Esophagus muscularis mucosa (tissue), 4 donors: ENCODE results near the gene ABCF2. TPM values are rescaled to one million over a fixed set of nuclear protein-coding genes. Genes with fewer than 3 reads are reported as not detected.

Experiments used
- DNase-seq: peaks from one replicate; pipeline ENCODE4 v3.0.0-alpha.2; 2017; ENCODE audit errors: extremely low spot score
- H3K27ac ChIP-seq, 4 donors: fragments of 200-600 bp; sonication (generic); replicated peaks in 1 of 4; 1 replicate in 3 of 4; 2 replicates in 1 of 4; pipeline ENCODE4 v1.5.1; 2016 to 2019; ENCODE audit warnings: mild to moderate bottlenecking in 1 of 4
- H3K27me3 ChIP-seq, 4 donors: fragments of 200-600 bp; sonication (generic); one replicate each; pipeline versions ENCODE4 v1.5.1 to v1.6.0; 2016 to 2019
- H3K36me3 ChIP-seq, 4 donors: fragments of 200-600 bp; sonication (generic); one replicate each; pipeline ENCODE4 v1.5.1; 2016 to 2019
- H3K4me1 ChIP-seq, 4 donors: fragments of 200-600 bp; sonication (generic); one replicate each; pipeline ENCODE4 v1.5.1; 2016 to 2019
- H3K4me3 ChIP-seq, 4 donors: fragments of 200-600 bp; sonication (generic); 1 replicate in 2 of 4; 2 replicates in 2 of 4; pipeline ENCODE4 v1.5.1; 2016 to 2019; ENCODE audit warnings: mild to moderate bottlenecking in 4 of 4, moderate library complexity in 1 of 4
- H3K9me3 ChIP-seq, 4 donors: fragments of 200-600 bp; sonication (generic); 1 replicate in 3 of 4; 2 replicates in 1 of 4; pipeline ENCODE4 v1.5.1; 2016 to 2019
- CTCF ChIP-seq, 3 experiments: fragments of 200-600 bp in 2 of 3; fragments of 450-650 bp in 1 of 3; sonication (generic) in 2 of 3; IDR thresholded peaks; one replicate each; pipeline ENCODE4 v1.5.1; 2017 to 2019; ENCODE audit warnings: antibody characterized with exemption in 3 of 3, mild to moderate bottlenecking in 2 of 3, moderate library complexity in 1 of 3
- EP300 ChIP-seq: sonication (generic); formaldehyde crosslinking; IDR thresholded peaks from one replicate; pipeline ENCODE4 v1.6.1; 2017; ENCODE audit warnings: antibody characterized with exemption
- POLR2A ChIP-seq: fragments of 450-650 bp; IDR thresholded peaks from one replicate; pipeline ENCODE4 v1.6.1; 2017; ENCODE audit warnings: antibody characterized with exemption, moderate library complexity, mild to moderate bottlenecking, low read depth
- POLR2AphosphoS5 ChIP-seq, 2 donors: sonication (generic); formaldehyde crosslinking; IDR thresholded peaks; one replicate each; pipeline ENCODE4 v1.6.1; 2017; ENCODE audit warnings: antibody characterized with exemption in 2 of 2
- WGBS: methylation state at CpG from one replicate; pipeline ENCODE4 v1.1.5; 2018; 5-methylcytosine and 5-hydroxymethylcytosine counted together
- intact Hi-C: fragments of 100-400 bp; cut with DNase I; formaldehyde crosslinking; loops from one replicate; pipeline ENCODE4 v1.15.1; 2023
- total RNA-seq, 4 donors: library from RNA; depleted of rRNA; stranded (reverse); fragments of >200 nt; gene quantifications; one replicate each; pipeline versions ENCODE4 v1.1.0 to v1.2.1, GENCODE V29; 2016

Gene ABCF2
- total RNA-seq, 4 donors from 2014 or later = 33.8 to 53.2 (median 39.0) TPM

- Histone ChIP-seq H3K27ac (no peak overlapping the region), H3K27me3 (peaks cover 0 to 73% (median 5%) of the 10 kb centered on the region in 4 donors), H3K4me3 (no peak overlapping the region), H3K36me3 (peaks cover 0 to 5% (median 0%) of the 10 kb centered on the region in 4 donors), H3K4me1 (peaks cover 0 to 14% (median 2%) of the 10 kb centered on the region in 4 donors), H3K9me3 (peaks cover 0 to 4% (median 0%) of the 10 kb centered on the region in 4 donors)
- DNase-seq = no peak
- intact Hi-C loops = no loop called here
- WGBS = 81% methylated on average over 11 of the region's 23 CpGs
- TF ChIP-seq EP300 (no peak), POLR2A (no peak), POLR2AphosphoS5 (IDR thresholded peaks at IDR 0.05) (no peak), CTCF (IDR thresholded peaks at IDR 0.05) (no peak)
These were observed 51.2 kb downstream of the ABCF2 start for GRCh38 chr7:151175793-151176311.

GRCh38 chr7:151175047-151175792 is 51.8 kb downstream of the ABCF2 start:
- Histone ChIP-seq H3K4me3 (no peak overlapping the region), H3K27ac (no peak overlapping the region), H3K9me3 (peaks cover 0 to 4% (median 0%) of the 10 kb centered on the region in 4 donors), H3K27me3 (peaks cover 0 to 72% (median 5%) of the 10 kb centered on the region in 4 donors), H3K4me1 (peaks cover 0 to 14% (median 2%) of the 10 kb centered on the region in 4 donors), H3K36me3 (no peaks in the 10 kb centered on the region)
- 74% methylated on average over 16 of the region's 16 CpGs for WGBS
- DNase-seq = no peak
- TF ChIP-seq CTCF (IDR thresholded peaks at IDR 0.05) = no peak
- no peak for TF ChIP-seq POLR2A
- no peak for TF ChIP-seq EP300
- no peak for TF ChIP-seq POLR2AphosphoS5 (IDR thresholded peaks at IDR 0.05)
- intact Hi-C loops = no loop called here

- TF ChIP-seq POLR2AphosphoS5 (IDR thresholded peaks at IDR 0.05) (no peak), CTCF (IDR thresholded peaks at IDR 0.05) (no peak), EP300 (no peak), POLR2A (no peak)
- no peak overlapping the region for H3K4me3 ChIP-seq
- intact Hi-C loops = loop anchor here (5.0 kb wide), 1 partner anchor 128 kb away; no protein-coding TSS in a partner anchor
- no peaks in the 10 kb centered on the region for H3K36me3 ChIP-seq
- H3K27ac ChIP-seq = no peak overlapping the region
- H3K4me1 ChIP-seq = peaks cover 0 to 14% (median 2%) of the 10 kb centered on the region in 4 donors
- 35% methylated on average over 10 of the region's 77 CpGs for WGBS
- H3K9me3 ChIP-seq = peaks cover 0 to 4% (median 0%) of the 10 kb centered on the region in 4 donors
- no peak for DNase-seq
- H3K27me3 ChIP-seq = peaks cover 0 to 70% (median 5%) of the 10 kb centered on the region in 4 donors
These were observed 52.6 kb downstream of the ABCF2 start for GRCh38 chr7:151174246-151175046.

- Histone ChIP-seq H3K27ac (no peak overlapping the region), H3K36me3 (no peaks in the 10 kb centered on the region), H3K4me3 (no peak overlapping the region), H3K9me3 (peaks cover 0 to 4% (median 0%) of the 10 kb centered on the region in 4 donors), H3K4me1 (peaks cover 0 to 16% (median 2%) of the 10 kb centered on the region in 4 donors), H3K27me3 (peaks cover 0 to 75% (median 6%) of the 10 kb centered on the region in 4 donors)
- intact Hi-C loops = loop anchor here (5.0 kb wide), 1 partner anchor 129 kb away; no protein-coding TSS in a partner anchor
- WGBS = 84% methylated on average over 41 of the region's 43 CpGs
- TF ChIP-seq POLR2A (no peak), CTCF (IDR thresholded peaks at IDR 0.05) (no peak), POLR2AphosphoS5 (IDR thresholded peaks at IDR 0.05) (no peak), EP300 (no peak)
- no peak for DNase-seq
These were observed 53.4 kb downstream of the ABCF2 start for GRCh38 chr7:151173386-151174245.
